ENCODE results near the gene PSTPIP2.

DNA sequence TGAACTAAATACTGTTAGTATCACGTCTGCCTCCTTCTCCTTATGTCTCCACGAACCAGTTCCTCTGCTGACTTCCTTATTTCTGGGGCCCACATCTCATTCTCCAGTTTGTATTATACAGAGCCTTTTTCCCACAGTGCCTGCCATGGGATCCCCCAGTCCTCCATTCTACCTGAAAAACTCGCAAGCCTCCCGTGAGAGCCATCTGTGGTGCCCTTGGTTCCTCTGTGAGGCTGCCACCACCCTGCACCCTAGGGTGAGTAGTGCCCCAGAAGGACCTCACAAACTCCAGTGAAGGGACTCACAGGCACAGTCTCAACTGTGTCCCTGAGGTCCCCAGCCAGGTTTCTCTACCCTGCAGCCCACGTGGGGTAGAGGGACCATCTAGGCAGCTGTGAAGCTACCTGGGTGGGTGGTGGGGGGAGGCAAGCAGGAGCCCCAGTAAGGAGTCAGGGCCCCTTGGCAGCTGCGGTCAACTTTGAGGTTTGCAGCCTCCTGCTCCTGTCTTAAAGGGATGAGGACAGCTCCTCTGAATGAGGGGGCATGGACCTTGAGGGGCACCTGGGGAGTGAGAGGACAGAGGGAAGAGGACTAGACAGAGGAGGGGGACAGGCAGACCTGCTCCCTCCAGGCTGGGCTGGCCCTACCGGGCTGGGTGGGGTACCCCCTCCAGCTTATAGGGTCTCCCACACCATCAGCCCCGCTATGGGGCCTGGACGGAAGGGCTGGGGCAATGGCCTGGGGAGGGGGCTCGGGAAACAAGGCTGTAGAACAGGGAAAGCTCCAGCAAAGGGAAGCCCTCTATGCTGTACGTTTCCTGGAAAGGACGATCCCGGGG lies 1.0 kb downstream of the PSTPIP2 start:
- TF ChIP-seq, protein P1, sequence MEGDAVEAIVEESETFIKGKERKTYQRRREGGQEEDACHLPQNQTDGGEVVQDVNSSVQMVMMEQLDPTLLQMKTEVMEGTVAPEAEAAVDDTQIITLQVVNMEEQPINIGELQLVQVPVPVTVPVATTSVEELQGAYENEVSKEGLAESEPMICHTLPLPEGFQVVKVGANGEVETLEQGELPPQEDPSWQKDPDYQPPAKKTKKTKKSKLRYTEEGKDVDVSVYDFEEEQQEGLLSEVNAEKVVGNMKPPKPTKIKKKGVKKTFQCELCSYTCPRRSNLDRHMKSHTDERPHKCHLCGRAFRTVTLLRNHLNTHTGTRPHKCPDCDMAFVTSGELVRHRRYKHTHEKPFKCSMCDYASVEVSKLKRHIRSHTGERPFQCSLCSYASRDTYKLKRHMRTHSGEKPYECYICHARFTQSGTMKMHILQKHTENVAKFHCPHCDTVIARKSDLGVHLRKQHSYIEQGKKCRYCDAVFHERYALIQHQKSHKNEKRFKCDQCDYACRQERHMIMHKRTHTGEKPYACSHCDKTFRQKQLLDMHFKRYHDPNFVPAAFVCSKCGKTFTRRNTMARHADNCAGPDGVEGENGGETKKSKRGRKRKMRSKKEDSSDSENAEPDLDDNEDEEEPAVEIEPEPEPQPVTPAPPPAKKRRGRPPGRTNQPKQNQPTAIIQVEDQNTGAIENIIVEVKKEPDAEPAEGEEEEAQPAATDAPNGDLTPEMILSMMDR (IDR thresholded peaks at IDR 0.05), result no peak
- TF ChIP-seq EZH2 (IDR thresholded peaks at IDR 0.05; ENCODE audit: borderline replicate concordance, insufficient read depth, low read depth, low read length, poor library complexity, severe bottlenecking), result no peak

All from B cell (primary cell).